Transverse colon (tissue), 3 donors: ENCODE data around the gene PCCA.

ENCODE experiments used
- EP300 ChIP-seq: sonication (generic); formaldehyde crosslinking; IDR thresholded peaks from one replicate; pipeline ENCODE4 v1.6.1; 2017; ENCODE audit warnings: antibody characterized with exemption, low read depth
- TF ChIP-seq, protein P1 (sequence below), 5 experiments: fragments of 200-600 bp in 3 of 5; fragments of 450-650 bp in 2 of 5; sonication (generic) in 3 of 5; IDR thresholded peaks; 1 replicate in 2 of 5; 2 replicates in 3 of 5; pipeline ENCODE4 v1.5.1; 2016 to 2017; ENCODE audit warnings: antibody characterized with exemption in 5 of 5, inconsistent platforms in 3 of 5, mild to moderate bottlenecking in 2 of 5, moderate library complexity in 1 of 5

DNA sequence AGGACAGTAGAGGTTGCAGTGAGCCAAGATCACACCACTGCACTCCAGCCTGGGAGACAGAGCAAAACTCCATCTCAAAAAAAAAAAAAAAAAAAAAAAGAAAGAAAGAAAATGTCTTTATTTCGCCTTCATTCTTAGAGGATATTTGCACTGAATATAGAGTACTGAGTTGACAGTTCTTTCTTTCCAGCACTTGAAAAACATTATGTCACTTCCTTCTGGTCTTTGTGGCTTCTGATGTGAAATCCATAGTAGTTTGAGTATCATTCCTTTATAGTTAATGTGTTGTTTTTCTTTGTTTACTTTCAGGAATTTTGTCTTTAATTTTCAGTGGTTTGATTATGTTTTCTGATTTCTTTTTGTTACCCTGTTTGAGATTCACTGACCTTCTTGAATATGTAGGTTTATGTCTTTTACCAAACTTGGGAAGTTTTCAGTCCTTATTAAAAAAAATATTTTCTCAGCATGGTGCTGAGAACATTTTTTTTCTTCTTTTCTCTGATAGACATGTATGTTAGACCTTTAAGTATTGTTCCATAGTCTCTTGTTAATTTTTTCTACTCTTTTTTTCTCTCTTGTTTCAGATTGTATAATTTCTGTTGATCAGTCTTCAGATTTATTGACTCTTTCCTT lies 50.1 kb downstream of the PCCA start:
- TF ChIP-seq, protein P1, sequence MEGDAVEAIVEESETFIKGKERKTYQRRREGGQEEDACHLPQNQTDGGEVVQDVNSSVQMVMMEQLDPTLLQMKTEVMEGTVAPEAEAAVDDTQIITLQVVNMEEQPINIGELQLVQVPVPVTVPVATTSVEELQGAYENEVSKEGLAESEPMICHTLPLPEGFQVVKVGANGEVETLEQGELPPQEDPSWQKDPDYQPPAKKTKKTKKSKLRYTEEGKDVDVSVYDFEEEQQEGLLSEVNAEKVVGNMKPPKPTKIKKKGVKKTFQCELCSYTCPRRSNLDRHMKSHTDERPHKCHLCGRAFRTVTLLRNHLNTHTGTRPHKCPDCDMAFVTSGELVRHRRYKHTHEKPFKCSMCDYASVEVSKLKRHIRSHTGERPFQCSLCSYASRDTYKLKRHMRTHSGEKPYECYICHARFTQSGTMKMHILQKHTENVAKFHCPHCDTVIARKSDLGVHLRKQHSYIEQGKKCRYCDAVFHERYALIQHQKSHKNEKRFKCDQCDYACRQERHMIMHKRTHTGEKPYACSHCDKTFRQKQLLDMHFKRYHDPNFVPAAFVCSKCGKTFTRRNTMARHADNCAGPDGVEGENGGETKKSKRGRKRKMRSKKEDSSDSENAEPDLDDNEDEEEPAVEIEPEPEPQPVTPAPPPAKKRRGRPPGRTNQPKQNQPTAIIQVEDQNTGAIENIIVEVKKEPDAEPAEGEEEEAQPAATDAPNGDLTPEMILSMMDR (IDR thresholded peaks at IDR 0.05) = no peak
- no peak for TF ChIP-seq EP300
